Thymus (tissue), 11 donors: ENCODE data around the gene MFAP5. TPM values are rescaled to one million over a fixed set of nuclear protein-coding genes. Genes with fewer than 3 reads are reported as not detected.

Experiments used
- DNase-seq, 9 donors: peaks; one replicate each; pipeline ENCODE4 v3.0.0-alpha.2; 2013; ENCODE audit warnings: low spot score in 9 of 9, low read depth in 6 of 9, missing footprints in 1 of 9
- H3K27ac ChIP-seq, 2 donors: one replicate each; pipeline ENCODE4 v1.5.1; 2013; ENCODE audit warnings: control low read depth in 1 of 2, low read depth in 1 of 2, low read length in 1 of 2, mild to moderate bottlenecking in 1 of 2, moderate library complexity in 1 of 2
- H3K27me3 ChIP-seq, 2 donors: one replicate each; pipeline ENCODE4 v1.5.1; 2013; ENCODE audit warnings: low read length in 1 of 2; ENCODE audit not compliant: control insufficient read depth in 2 of 2, insufficient read depth in 1 of 2
- H3K36me3 ChIP-seq, 2 donors: one replicate each; pipeline ENCODE4 v1.5.1; 2013; ENCODE audit warnings: low read length in 1 of 2, mild to moderate bottlenecking in 1 of 2, moderate library complexity in 1 of 2; ENCODE audit not compliant: control insufficient read depth in 2 of 2, insufficient read depth in 2 of 2
- H3K4me1 ChIP-seq, 2 donors: one replicate each; pipeline ENCODE4 v1.5.1; 2013; ENCODE audit warnings: low read length in 2 of 2; ENCODE audit not compliant: control insufficient read depth in 2 of 2, insufficient read depth in 2 of 2
- H3K4me3 ChIP-seq, 2 donors: one replicate each; pipeline ENCODE4 v1.5.1; 2013; ENCODE audit warnings: low read length in 2 of 2, control low read depth in 1 of 2, mild to moderate bottlenecking in 1 of 2
- H3K9me3 ChIP-seq, 2 donors: one replicate each; pipeline ENCODE4 v1.5.1; 2013; ENCODE audit warnings: low read length in 1 of 2, mild to moderate bottlenecking in 1 of 2; ENCODE audit not compliant: control insufficient read depth in 2 of 2, insufficient read depth in 1 of 2
- WGBS: extraction: QIAGEN DNeasy Blood & Tissue Kit; methylation state at CpG from one replicate; pipeline ENCODE4 v1.1.7; 2013; 5-methylcytosine and 5-hydroxymethylcytosine counted together
- polyA plus RNA-seq: library from polyadenylated mRNA; stranded (reverse); fragments of 200-250 nt; gene quantifications from one replicate; pipeline ENCODE4 v1.2.3, GENCODE V29; 2013
- total RNA-seq: library from RNA; stranded (reverse); fragments of 120-200 nt; gene quantifications from one replicate; pipeline ENCODE4 v1.2.4, GENCODE V29; 2013
- donor health status: healthy.

MFAP5 gene
- total and polyA plus RNA-seq, 2 donors, result 6.7 to 7.5 TPM

- peaks cover 9 to 27% of the 10 kb centered on the region in 2 donors for H3K4me1 ChIP-seq
- H3K4me3 ChIP-seq, result peak within 1 kb of the TSS; percentile 87 to 94
- peaks cover 0 to 3% of the 10 kb centered on the region in 2 donors for H3K36me3 ChIP-seq
- DNase-seq, result peak in 8 of 9 donors; percentile 55 to 92 (median 80)
- peak within 1 kb of the TSS; percentile 90 to 93 for H3K27ac ChIP-seq
- no peaks in the 10 kb centered on the region for H3K27me3 ChIP-seq
- no peaks in the 10 kb centered on the region for H3K9me3 ChIP-seq
- WGBS, result under 1% methylated on average over 88 of the region's 88 CpGs
These were observed 35.0 kb upstream of the MFAP5 start, which contains the start of gene RIMKLB for GRCh38 chr12:8697476-8698131. Gene RIMKLB (plus strand): TSS chr12:8697991. CDS start chr12:8713867, 15,876 bp downstream.

- H3K27me3 ChIP-seq, result no peaks in the 10 kb centered on the region
- under 1% methylated on average over 21 of the region's 21 CpGs for WGBS
- H3K4me1 ChIP-seq, result peaks cover 14 to 32% of the 10 kb centered on the region in 2 donors
- peak overlapping the region; percentile 89 to 93 for H3K27ac ChIP-seq
- peak overlapping the region; percentile 80 to 94 for H3K4me3 ChIP-seq
- H3K36me3 ChIP-seq, result peaks cover 0 to 3% of the 10 kb centered on the region in 2 donors
- DNase-seq, result peak in 2 of 9 donors; percentile 46 to 47
- H3K9me3 ChIP-seq, result no peaks in the 10 kb centered on the region
These were observed 34.5 kb upstream of the MFAP5 start for GRCh38 chr12:8697120-8697475.

- no peaks in the 10 kb centered on the region for H3K9me3 ChIP-seq
- H3K36me3 ChIP-seq, result peaks cover 0 to 3% of the 10 kb centered on the region in 2 donors
- H3K4me1 ChIP-seq, result peaks cover 15 to 34% of the 10 kb centered on the region in 2 donors
- no peaks in the 10 kb centered on the region for H3K27me3 ChIP-seq
- H3K27ac ChIP-seq, result peak overlapping the region in 1 of 2 donors; percentile 89
- peak overlapping the region; percentile 80 to 94 for H3K4me3 ChIP-seq
- 30% methylated on average over 6 of the region's 6 CpGs for WGBS
- DNase-seq, result no peak
These were observed 33.9 kb upstream of the MFAP5 start for GRCh38 chr12:8696442-8697090.

- WGBS, result 67% methylated on average over 10 of the region's 10 CpGs
- Histone ChIP-seq H3K27me3 (no peaks in the 10 kb centered on the region), H3K36me3 (no peaks in the 10 kb centered on the region), H3K27ac (no peak overlapping the region), H3K9me3 (no peaks in the 10 kb centered on the region), H3K4me3 (no peak overlapping the region), H3K4me1 (peaks cover 12 to 31% of the 10 kb centered on the region in 2 donors)
- DNase-seq, result no peak
These were observed 32.5 kb upstream of the MFAP5 start for GRCh38 chr12:8695116-8695515.

- peaks cover 6 to 36% of the 10 kb centered on the region in 2 donors for H3K4me1 ChIP-seq
- peak; percentile 52 to 91 (median 75) for DNase-seq
- no peaks in the 10 kb centered on the region for H3K27me3 ChIP-seq
- no peaks in the 10 kb centered on the region for H3K36me3 ChIP-seq
- peak overlapping the region; percentile 43 to 88 for H3K27ac ChIP-seq
- no peaks in the 10 kb centered on the region for H3K9me3 ChIP-seq
- WGBS, result 1% methylated on average over 5 of the region's 5 CpGs
- H3K4me3 ChIP-seq, result no peak overlapping the region
These were observed 29.9 kb upstream of the MFAP5 start for GRCh38 chr12:8692573-8692972.

- H3K9me3 ChIP-seq, result no peaks in the 10 kb centered on the region
- no peaks in the 10 kb centered on the region for H3K36me3 ChIP-seq
- peak in 1 of 9 donors; percentile 37 for DNase-seq
- H3K27ac ChIP-seq, result no peak overlapping the region
- H3K27me3 ChIP-seq, result no peaks in the 10 kb centered on the region
- 96% methylated on average over 4 of the region's 4 CpGs for WGBS
- H3K4me1 ChIP-seq, result peaks cover 6 to 32% of the 10 kb centered on the region in 2 donors
- no peak overlapping the region for H3K4me3 ChIP-seq
These were observed 27.1 kb upstream of the MFAP5 start for GRCh38 chr12:8689681-8690080.

- WGBS, result 25% methylated on average over 2 of the region's 2 CpGs
- peak overlapping the region in 1 of 2 donors; percentile 71 for H3K27ac ChIP-seq
- DNase-seq, result peak in 4 of 9 donors; percentile 48 to 78 (median 56)
These were observed 25.4 kb upstream of the MFAP5 start for GRCh38 chr12:8687846-8688601.

GRCh38 chr12:8685051-8685450 lies 22.4 kb upstream of the MFAP5 start:
- H3K4me1 ChIP-seq, result peaks cover 0 to 14% of the 10 kb centered on the region in 2 donors
- H3K36me3 ChIP-seq, result no peaks in the 10 kb centered on the region
- WGBS, result 87% methylated on average over 2 of the region's 2 CpGs
- no peak overlapping the region for H3K27ac ChIP-seq
- no peaks in the 10 kb centered on the region for H3K9me3 ChIP-seq
- no peaks in the 10 kb centered on the region for H3K27me3 ChIP-seq
- DNase-seq, result no peak
- no peak overlapping the region for H3K4me3 ChIP-seq

More at GRCh38 chr12:8687846-8688601, 25.4 kb upstream of the MFAP5 start:
- H3K36me3 ChIP-seq, result no peaks in the 10 kb centered on the region
- H3K4me1 ChIP-seq, result peaks cover 6 to 24% of the 10 kb centered on the region in 2 donors
- H3K9me3 ChIP-seq, result no peaks in the 10 kb centered on the region
- no peak overlapping the region for H3K4me3 ChIP-seq
- H3K27me3 ChIP-seq, result no peaks in the 10 kb centered on the region
